ENCODE results near the gene CNOT10. TPM values are rescaled to one million over a fixed set of nuclear protein-coding genes. Genes with fewer than 3 reads are reported as not detected.

Gene CNOT10, protein sequence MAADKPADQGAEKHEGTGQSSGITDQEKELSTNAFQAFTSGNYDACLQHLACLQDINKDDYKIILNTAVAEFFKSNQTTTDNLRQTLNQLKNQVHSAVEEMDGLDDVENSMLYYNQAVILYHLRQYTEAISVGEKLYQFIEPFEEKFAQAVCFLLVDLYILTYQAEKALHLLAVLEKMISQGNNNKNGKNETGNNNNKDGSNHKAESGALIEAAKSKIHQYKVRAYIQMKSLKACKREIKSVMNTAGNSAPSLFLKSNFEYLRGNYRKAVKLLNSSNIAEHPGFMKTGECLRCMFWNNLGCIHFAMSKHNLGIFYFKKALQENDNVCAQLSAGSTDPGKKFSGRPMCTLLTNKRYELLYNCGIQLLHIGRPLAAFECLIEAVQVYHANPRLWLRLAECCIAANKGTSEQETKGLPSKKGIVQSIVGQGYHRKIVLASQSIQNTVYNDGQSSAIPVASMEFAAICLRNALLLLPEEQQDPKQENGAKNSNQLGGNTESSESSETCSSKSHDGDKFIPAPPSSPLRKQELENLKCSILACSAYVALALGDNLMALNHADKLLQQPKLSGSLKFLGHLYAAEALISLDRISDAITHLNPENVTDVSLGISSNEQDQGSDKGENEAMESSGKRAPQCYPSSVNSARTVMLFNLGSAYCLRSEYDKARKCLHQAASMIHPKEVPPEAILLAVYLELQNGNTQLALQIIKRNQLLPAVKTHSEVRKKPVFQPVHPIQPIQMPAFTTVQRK
- total RNA-seq (18.6 and 22.2 TPM in 2 replicates), polyA plus RNA-seq (25.7 and 30.5 TPM in 2 replicates)

DNA sequence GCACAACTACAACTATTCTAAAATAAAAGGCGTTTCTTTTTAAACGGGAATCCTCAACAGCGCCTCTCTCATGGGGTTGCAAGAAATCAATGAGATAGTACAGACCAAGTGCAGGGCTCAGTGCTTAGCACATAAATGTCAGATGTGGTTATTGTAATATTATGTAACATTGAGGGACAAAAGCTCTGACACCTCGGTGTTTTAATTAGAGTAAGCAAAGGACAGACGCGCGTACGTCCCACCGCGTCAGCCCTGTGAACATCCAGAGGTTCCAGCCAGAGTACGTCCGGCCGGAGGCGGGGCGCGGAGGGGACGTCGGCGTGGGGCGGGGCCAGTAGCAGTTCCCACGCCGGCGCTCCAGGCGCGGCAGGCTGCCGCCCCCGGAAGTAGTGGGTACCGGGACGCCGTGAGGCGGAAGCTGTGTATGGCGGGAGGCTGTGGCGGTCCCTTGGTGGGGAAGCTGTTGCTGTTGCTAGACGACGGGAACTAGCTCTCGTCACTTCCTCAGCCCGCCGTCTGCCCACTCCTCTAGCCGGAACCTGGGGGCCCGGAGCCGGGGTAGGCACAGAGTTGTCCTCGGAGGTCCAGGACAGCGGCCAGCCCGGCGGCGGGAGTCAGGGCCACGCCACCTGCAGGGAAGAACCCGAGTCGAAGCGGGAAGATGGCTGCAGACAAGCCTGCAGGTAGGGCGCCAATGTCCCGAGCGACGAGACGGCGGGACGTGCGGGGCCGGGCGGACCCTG is at the start of gene CNOT10:
Gene CNOT10 (plus strand): TSS at position 389 of the 743 bp plus-strand sequence. CDS start 273 bp downstream, at position 662.
- Histone ChIP-seq H3K27me3 (no peaks in the 10 kb centered on the region), H3K9me3 (ENCODE audit: low read depth) (no peaks in the 10 kb centered on the region), H3K4me1 (ENCODE audit: low read depth) (peaks cover 7% of the 10 kb centered on the region), H3K36me3 (no peaks in the 10 kb centered on the region), H3K27ac (peak within 1 kb of the TSS; percentile 78), H3K4me3 (peak within 1 kb of the TSS; percentile 86)
- peak; percentile 95 to 97 for DNase-seq (ENCODE audit: low read depth in 1 of 2, low spot score in 1 of 2)
- TF ChIP-seq, protein P1, sequence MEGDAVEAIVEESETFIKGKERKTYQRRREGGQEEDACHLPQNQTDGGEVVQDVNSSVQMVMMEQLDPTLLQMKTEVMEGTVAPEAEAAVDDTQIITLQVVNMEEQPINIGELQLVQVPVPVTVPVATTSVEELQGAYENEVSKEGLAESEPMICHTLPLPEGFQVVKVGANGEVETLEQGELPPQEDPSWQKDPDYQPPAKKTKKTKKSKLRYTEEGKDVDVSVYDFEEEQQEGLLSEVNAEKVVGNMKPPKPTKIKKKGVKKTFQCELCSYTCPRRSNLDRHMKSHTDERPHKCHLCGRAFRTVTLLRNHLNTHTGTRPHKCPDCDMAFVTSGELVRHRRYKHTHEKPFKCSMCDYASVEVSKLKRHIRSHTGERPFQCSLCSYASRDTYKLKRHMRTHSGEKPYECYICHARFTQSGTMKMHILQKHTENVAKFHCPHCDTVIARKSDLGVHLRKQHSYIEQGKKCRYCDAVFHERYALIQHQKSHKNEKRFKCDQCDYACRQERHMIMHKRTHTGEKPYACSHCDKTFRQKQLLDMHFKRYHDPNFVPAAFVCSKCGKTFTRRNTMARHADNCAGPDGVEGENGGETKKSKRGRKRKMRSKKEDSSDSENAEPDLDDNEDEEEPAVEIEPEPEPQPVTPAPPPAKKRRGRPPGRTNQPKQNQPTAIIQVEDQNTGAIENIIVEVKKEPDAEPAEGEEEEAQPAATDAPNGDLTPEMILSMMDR (IDR thresholded peaks at IDR 0.05; ENCODE audit: low read depth, low read length), result peak; percentile 8

DNA sequence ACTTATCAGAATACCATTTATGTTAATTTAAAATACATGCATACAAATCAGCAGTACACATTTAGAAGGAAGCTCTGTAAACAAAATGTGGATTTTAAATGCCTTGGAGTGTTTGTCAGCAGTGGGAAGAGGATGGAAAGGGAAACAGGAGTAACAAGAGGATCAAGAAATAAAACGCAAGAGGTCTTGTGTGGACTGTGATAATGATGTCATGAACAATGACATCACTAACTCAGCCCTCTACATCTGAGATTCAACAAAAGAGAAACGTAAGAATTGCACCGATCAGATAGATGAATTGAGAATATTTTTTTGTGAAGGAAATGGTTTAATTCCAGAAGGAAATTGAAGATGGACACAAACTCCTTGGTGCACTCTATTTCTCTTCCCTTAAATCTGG is 44.0 kb upstream of the CNOT10 start:
- Histone ChIP-seq H3K4me3 (no peak overlapping the region), H3K4me1 (ENCODE audit: low read depth) (no peaks in the 10 kb centered on the region), H3K36me3 (no peaks in the 10 kb centered on the region), H3K27me3 (no peaks in the 10 kb centered on the region), H3K27ac (no peak overlapping the region), H3K9me3 (ENCODE audit: low read depth) (no peaks in the 10 kb centered on the region)
- DNase-seq (ENCODE audit: low read depth in 1 of 2, low spot score in 1 of 2), result no peak
- TF ChIP-seq, protein P1 (IDR thresholded peaks at IDR 0.05; ENCODE audit: low read depth, low read length), result no peak

DNA sequence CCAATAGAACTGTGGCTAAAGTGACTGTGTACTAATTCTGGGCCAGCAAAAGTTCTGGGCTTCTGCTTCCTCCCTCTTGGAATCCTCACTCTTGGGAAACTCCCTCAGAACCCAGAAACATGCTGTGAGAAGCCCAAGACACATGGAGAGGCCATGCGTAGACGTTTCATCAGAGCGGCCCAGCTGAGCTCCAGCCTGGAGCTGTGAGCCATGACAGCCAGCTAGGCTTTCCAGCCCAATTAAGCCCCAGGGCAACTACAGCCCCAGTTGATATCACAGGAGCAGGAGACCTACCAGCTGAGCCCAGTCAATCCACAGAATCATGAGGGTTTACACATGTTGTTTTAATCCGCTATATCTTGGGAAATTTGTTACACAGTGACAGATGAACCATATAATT is 43.6 kb upstream of the CNOT10 start:
- TF ChIP-seq, protein P1 (IDR thresholded peaks at IDR 0.05; ENCODE audit: low read depth, low read length), result no peak
- Histone ChIP-seq H3K9me3 (ENCODE audit: low read depth) (no peaks in the 10 kb centered on the region), H3K36me3 (no peaks in the 10 kb centered on the region), H3K4me3 (no peak overlapping the region), H3K4me1 (ENCODE audit: low read depth) (no peaks in the 10 kb centered on the region), H3K27me3 (no peaks in the 10 kb centered on the region), H3K27ac (no peak overlapping the region)
- peak in 1 of 2 donors; percentile 18 for DNase-seq (ENCODE audit: low read depth in 1 of 2, low spot score in 1 of 2)

DNA sequence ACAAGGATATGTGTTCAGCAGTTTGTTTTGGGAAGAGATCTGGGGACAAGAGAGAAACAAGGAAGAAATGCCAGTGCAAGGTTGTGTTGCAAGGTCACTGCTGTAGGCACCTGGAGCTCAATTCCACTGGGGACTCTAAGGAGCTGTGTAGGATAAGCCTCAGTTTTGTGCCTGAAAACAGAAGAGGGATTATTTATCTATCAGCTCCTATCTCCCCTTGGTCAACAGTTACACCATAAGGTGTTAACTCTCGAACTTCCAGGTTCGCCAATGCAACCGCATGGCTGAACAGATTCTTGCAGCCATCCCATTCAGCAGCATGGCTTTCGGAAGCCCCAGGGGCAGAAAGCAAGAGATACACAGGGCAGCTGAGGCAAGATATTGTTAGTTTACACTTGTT is 41.6 kb upstream of the CNOT10 start:
- Histone ChIP-seq H3K27me3 (no peaks in the 10 kb centered on the region), H3K4me1 (ENCODE audit: low read depth) (no peaks in the 10 kb centered on the region), H3K27ac (no peak overlapping the region), H3K9me3 (ENCODE audit: low read depth) (no peaks in the 10 kb centered on the region), H3K36me3 (no peaks in the 10 kb centered on the region), H3K4me3 (no peak overlapping the region)
- TF ChIP-seq, protein P1 (IDR thresholded peaks at IDR 0.05; ENCODE audit: low read depth, low read length), result no peak
- DNase-seq (ENCODE audit: low read depth in 1 of 2, low spot score in 1 of 2), result peak in 1 of 2 donors; percentile 2

DNA sequence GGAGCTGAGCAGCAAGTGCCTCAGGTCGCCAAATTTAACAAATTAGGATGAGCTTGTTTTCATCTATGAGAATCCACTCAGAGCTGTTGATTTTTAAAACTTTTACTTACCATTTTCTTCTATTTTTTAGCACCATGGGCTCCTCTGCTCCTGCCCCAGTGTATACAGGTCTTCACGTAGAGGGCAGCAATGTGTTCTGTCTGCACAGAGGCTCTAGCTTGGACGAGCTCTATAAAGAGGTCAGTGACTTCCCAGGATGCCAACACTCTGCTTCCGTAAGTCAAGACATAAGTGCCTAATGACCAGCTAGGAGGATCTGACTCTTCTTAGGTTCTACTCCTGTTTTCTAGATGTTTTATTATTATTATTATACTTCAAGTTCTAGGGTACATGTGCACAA is 41.2 kb upstream of the CNOT10 start:
- H3K36me3 ChIP-seq, result no peaks in the 10 kb centered on the region
- TF ChIP-seq, protein P1 (IDR thresholded peaks at IDR 0.05; ENCODE audit: low read depth, low read length), result no peak
- H3K27ac ChIP-seq, result no peak overlapping the region
- no peaks in the 10 kb centered on the region for H3K4me1 ChIP-seq (ENCODE audit: low read depth)
- H3K27me3 ChIP-seq, result no peaks in the 10 kb centered on the region
- H3K4me3 ChIP-seq, result no peak overlapping the region
- no peaks in the 10 kb centered on the region for H3K9me3 ChIP-seq (ENCODE audit: low read depth)
- no peak for DNase-seq (ENCODE audit: low read depth in 1 of 2, low spot score in 1 of 2)
